Right forelimb (tissue), 1 donor: ENCODE measurements around the gene TP53TG3.
"Not testable (repeated sequence)": the region's sequence is repeated elsewhere in the genome, so short reads cannot be mapped to it uniquely, and the experiment has no call there.

Experiments
- DNase-seq: peaks from one replicate; pipeline ENCODE4 v3.0.0-alpha.2; 2018

Gene TP53TG3, protein sequence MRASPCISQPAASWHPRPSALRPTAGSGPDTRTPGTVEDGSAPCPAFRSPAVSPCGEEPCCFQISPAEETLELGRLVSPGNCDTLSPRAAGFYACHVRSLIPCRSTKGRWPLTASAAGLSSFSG

DNA sequence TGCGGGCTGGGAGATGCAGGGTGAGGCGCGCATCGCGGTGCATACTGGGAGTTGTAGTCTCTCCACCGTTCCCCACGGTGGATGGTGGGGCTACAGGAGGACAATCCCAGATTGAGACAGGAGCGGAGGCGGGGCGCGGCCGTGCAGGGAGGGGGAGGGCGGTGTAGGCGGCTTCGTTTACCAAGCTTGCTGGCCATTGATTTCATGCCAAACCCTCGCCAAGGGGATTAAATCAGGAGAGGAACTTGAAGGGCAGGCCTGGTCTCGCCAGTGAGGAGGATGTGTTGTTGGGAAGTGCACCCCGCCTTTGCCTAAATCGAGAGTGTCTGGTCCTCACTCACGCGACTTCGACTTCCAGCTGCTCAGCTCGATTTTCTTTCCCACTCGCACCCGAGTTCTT lies at the start of gene TP53TG3:
TSS of gene TP53TG3 (minus strand) at position 101 of the 400 bp plus-strand sequence. CDS start at position 33, 68 bp downstream.
- not testable (repeated sequence) for DNase-seq

DNA sequence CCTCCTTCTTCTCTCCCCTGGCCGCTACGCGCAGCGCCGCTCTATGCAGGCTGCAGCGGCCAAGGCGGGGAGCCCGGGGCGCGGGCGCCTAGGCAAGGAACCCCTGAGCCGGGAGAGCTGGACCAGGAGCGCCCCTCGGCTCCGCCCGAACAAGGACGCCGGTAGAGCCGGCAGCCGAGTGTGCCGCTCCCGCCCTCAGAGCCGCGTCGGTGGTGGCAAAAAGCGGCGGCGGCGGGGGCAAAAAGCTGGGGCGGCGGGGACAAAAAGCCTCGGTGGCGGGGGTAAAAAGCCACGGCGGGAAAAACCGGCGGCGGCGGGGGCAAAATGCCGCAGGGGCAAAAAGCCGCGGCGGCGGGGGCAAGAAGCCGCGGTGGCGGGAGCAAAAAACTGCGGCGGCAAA lies 25.1 kb downstream of the TP53TG3 start:
- not testable (repeated sequence) for DNase-seq

DNA sequence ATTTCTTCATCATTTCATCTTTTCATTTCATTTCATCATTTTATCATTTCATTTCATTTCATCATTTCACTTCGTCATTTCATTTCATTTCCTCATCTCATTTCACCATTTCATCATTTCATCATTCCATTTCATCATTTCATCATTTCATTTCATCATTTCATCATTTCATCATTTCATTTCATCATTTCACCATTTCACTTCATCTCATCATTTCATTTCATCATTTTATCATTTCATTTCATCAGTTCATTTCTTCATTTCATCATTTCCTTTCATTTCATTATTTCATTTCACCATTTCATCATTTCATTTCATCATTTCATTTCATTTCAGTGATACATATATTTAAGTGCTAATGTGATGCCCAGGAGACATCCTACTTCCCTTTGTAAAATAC lies 28.4 kb downstream of the TP53TG3 start:
- DNase-seq: not testable (repeated sequence)

DNA sequence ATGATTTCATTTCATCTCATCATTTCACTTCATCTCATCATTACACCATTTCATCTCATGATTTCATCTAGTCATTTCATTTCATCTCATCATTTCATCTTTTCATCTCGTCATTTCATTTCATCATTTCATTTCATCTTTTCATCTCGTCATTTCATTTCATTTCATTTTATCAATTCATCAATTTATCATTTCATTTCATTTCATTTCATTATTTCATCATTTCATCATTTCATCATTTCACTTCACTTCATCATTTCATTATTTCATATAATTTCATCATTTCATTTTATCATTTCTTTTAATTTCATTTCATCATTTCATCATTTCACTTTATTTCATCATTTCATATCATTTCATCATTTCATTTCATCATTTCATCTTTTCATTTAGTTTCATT lies 29.2 kb downstream of the TP53TG3 start:
- not testable (repeated sequence) for DNase-seq

DNA sequence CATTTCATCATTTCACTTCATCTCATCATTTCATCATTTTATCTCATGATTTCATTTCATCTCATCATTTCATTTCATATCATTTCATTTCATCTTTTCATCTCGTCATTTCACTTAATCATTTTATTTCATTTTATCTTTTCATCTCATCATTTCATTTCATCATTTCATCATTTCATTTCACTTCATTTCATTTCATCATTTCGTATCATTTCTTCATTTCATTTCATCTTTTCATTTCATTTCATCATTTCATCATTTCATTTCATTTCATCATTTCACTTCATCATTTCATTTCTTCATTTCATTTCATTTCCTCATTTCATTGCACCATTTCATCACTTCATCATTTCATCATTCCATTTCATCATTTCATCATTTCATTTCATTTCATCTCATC lies 29.8 kb downstream of the TP53TG3 start:
- DNase-seq: not testable (repeated sequence)

DNA sequence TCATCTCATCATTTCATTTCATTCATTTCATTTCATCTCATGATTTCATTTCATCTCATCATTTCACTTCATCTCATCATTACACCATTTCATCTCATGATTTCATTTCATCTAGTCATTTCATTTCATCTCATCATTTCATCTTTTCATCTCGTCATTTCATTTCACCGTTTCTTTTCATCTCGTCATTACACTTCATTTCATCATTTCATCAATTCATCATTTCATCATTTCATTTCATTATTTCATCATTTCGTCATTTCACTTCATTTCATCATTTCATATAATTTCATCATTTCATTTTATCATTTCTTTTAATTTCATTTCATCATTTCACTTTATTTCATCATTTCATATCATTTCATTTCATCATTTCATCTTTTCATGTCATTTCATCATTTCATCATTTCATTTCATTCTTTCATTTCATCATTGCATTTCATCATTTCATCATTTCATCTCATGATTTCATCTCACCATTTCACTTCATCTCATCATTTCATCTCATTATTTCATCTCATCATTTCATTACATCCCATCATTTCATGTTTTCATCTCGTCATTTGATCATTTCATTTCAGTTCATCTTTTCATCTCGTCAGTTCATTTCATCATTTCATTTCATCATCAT lies 30.6 kb downstream of the TP53TG3 start:
- DNase-seq: not testable (repeated sequence)

DNA sequence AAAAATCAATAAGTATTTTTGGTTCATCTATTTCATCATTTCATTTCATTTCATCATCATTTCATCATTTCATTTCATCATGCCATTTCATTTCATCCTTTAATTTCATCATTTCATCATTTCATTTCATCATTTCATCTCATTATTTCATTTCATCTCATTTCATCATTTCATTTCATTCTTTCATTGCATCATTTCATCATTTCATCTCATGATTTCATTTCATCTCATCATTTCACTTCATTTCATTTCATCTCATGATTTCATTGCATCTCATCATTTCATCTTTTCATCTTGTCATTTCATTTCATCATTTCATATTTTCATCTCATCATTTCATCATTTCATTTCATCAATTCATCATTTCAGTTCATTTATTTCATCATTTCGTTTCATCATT lies 31.2 kb downstream of the TP53TG3 start:
- DNase-seq: not testable (repeated sequence)

DNA sequence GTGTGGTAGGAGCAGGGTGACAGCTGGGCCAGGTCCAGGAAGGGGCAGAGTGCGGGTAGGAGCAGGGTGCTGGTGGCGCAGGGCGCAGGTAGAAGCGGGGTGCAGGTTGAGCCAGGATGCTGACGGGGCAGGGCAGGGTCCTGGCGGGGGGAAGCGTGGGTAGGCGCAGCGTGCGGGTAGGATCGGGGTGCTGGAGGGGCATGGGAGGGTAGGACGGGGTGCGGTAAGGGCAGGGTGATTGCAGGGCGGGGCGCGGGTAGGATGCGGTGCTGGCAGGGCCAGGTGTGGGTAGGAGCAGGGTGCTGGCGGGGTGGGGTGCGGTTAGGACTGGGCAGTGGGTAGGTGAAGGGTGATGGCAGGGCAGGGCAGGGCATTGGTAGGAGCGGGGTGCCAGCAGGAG lies 38.4 kb downstream of the TP53TG3 start:
- not testable (repeated sequence) for DNase-seq

DNA sequence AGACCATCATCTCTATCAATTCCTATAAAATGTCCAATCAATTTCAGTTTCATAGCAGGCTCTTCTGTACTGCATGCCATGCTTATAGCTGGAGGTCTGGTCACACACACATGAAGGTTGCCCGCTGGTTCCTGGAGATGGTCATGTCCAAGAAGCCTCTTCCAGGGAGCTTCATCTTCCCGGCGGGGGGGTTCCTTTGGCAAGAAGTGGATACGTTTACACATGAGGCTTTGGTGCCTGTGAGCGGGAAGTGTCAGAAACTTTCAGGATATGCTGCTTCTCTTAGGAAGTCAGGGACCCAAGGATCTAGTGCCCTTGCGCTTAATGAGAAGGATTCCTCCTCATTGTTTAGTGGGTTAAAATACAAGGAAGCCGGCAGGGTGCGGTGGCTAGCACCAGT lies 43.9 kb downstream of the TP53TG3 start:
- not testable (repeated sequence) for DNase-seq
